GM23248 (cell line): ENCODE measurements around the gene NPAS3.

Experiments used
- EZH2 ChIP-seq: fragments of 200-600 bp; sonication (generic); IDR thresholded peaks from 2 replicates; pipeline ENCODE4 v1.6.1; 2018; ENCODE audit warnings: antibody characterized with exemption, mild to moderate bottlenecking; ENCODE audit not compliant: insufficient read depth, poor library complexity, severe bottlenecking
- EZH2phosphoT487 ChIP-seq: fragments of 200-600 bp; sonication (generic); IDR thresholded peaks from 2 replicates; pipeline ENCODE4 v1.6.1; 2018; ENCODE audit warnings: antibody characterized with exemption, moderate library complexity, mild to moderate bottlenecking, low read depth; ENCODE audit not compliant: insufficient read depth

- no peak for TF ChIP-seq EZH2
- TF ChIP-seq EZH2phosphoT487 = no peak
Measured at GRCh38 chr14:33686218-33686617, 747.5 kb downstream of the NPAS3 start.
